Omental fat pad (tissue), 4 donors: ENCODE results near the gene MFN1. TPM values are rescaled to one million over a fixed set of nuclear protein-coding genes. Genes with fewer than 3 reads are reported as not detected.

ENCODE experiments used
- ATAC-seq: fragments of 150-250 bp; one replicate; pipeline ENCODE4 v1.9.1; 2016; ENCODE audit warnings: mild to moderate bottlenecking, moderate library complexity; ENCODE audit not compliant: low FRiP score
- DNase-seq: peaks from one replicate; pipeline ENCODE4 v3.0.0-alpha.2; 2019; ENCODE audit warnings: low spot score
- CTCF ChIP-seq, 3 donors: fragments of 450-650 bp; IDR thresholded peaks; one replicate each; pipeline ENCODE4 v1.5.1; 2016 to 2017; ENCODE audit warnings: antibody characterized with exemption in 3 of 3, mild to moderate bottlenecking in 3 of 3, moderate library complexity in 2 of 3
- total RNA-seq, 4 donors: library from RNA; depleted of rRNA; stranded (reverse); fragments of >200 nt; gene quantifications; one replicate each; pipeline ENCODE4 v1.1.0, GENCODE V29; 2016

The MFN1 gene
- total RNA-seq, 4 donors from 2014 or later = 27.3 to 39.6 (median 39.0) TPM

DNA sequence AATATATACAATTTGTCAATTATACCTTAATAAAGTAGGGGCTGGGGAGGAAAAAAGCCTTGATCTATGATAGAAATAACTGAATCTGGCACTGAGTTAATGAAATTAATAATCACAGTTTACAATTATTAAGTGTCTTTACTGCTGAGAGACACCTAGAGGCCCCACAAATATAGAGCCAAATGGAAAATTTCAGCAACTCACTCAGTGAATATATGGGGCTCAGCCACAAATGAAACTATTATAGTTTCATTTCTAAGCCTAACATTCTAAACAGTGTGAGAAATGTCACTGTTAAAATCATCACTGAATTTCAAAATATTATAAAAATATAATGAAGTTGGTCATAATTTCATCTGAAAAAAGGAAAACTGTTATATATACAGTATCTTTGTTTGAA, 63.5 kb downstream of the MFN1 start:
- TF ChIP-seq CTCF (IDR thresholded peaks at IDR 0.05) = no peak
- ATAC-seq (no peak), DNase-seq (no peak)

GRCh38 chr3:179414804-179415203, 67.3 kb downstream of the MFN1 start:
- ATAC-seq (no peak), DNase-seq (no peak)
- TF ChIP-seq CTCF (IDR thresholded peaks at IDR 0.05) = no peak

- TF ChIP-seq CTCF (IDR thresholded peaks at IDR 0.05) = no peak
- no peak for DNase-seq
- ATAC-seq = no peak
Measured at GRCh38 chr3:179415377-179415776, 67.9 kb downstream of the MFN1 start.

DNA sequence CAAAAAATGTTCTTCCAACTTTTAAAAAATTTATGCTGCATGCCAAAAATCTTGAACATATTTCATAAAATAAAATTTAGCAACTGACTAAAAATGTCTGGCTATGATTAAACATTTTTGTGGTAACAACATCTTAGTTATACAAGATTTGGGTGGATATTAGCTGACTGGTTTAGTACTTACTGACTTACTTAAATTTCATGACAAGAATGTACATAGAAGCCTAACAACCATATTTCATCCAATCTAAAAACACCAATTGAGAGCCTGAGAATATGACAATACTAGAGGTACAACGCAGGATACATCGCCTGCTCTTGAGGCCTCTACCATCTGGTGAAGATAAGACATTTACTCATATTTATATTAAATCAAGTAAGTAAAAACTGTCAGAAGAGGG, 69.2 kb downstream of the MFN1 start:
- ATAC-seq = no peak
- no peak for DNase-seq
- TF ChIP-seq CTCF (IDR thresholded peaks at IDR 0.05) = no peak

- no peak for TF ChIP-seq CTCF (IDR thresholded peaks at IDR 0.05)
- no peak for ATAC-seq
Measured at GRCh38 chr3:179418610-179419009, 71.1 kb downstream of the MFN1 start.

DNA sequence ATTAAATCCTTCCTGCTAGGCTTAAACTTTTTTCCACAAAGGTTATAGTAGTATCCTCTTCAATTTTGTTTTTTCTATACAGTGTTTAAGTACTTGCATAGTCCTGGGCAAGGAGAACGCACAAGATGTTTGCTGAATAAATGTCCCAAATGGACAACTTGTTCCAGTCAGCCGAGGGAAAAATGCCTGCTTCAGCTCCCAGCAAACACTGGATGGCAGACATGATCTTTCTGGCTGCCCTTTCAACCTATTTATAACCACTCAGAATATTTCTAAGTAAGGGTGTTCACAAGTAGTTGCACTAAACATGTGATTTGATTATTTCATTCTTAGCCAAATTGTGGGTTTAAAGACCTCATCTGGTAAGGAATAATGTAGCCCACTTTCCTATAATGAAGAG, 74.0 kb downstream of the MFN1 start:
- ATAC-seq (peak; percentile 62), DNase-seq (no peak)
- TF ChIP-seq CTCF (IDR thresholded peaks at IDR 0.05) = no peak

More at GRCh38 chr3:179418610-179419009, 71.1 kb downstream of the MFN1 start:
- no peak for DNase-seq

- TF ChIP-seq CTCF (IDR thresholded peaks at IDR 0.05) = no peak
- DNase-seq (no peak), ATAC-seq (no peak)
Measured at GRCh38 chr3:179425075-179425474, 77.6 kb downstream of the MFN1 start.
